SKM-1 (cell line): Measurements from ENCODE around the gene SLC45A3.
"Not testable (repeated sequence)": the region's sequence is repeated elsewhere in the genome, so short reads cannot be mapped to it uniquely, and the experiment has no call there.

Experiments used
- DNase-seq: peaks from one replicate; lab custom pipeline; 2025; ENCODE audit not compliant: unreplicated experiment; lab: John Stamatoyannopoulos, UW

The SLC45A3 gene

GRCh38 chr1:205680073-205680851 lies at the start of gene SLC45A3:
SLC45A3 (minus strand) TSS chr1:205680509; CDS start chr1:205664656, 15,853 bp downstream.
- DNase-seq: no peak

DNA sequence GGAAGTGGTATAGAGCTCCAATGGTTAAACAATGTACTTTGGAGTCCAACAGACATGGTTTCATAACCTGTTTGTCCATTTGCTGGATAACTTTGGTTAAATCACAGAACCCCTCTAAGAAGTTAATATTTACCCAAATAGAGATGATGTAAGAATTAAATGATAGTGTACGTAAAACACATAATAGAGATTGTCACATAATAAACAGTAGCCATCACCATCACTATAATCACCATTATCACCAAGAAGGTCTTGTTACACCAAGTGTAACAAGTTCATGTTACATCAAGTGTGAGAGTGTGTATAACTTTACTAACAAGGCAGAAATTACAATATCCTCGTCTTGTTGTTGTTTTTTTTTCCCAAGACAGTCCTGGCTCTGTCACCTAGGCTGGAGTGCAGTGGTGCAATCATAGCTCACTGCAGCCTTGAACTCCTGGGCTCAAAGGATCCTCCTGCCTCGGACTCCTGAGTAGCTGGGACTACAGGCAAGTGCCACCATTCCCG lies 46.4 kb upstream of the SLC45A3 start:
- no peak for DNase-seq

DNA sequence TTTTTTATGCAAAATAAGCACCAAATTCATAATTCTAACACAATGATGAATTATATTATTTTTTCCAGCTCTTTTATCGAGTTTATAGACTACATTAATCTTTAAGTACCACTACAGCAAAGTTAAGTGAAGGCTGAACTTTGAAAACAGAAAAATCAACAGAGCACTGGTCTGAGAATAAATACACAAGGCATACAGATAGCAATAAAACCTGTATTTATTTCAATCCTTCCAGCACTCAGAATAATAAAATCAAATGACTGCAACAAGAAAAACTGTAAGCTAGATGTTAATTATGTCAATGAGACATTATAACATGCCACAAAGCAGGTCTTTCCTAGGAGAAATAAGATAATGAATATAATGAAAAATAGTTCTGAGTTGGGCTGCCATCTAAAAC lies 45.2 kb upstream of the SLC45A3 start:
- DNase-seq: no peak

DNA sequence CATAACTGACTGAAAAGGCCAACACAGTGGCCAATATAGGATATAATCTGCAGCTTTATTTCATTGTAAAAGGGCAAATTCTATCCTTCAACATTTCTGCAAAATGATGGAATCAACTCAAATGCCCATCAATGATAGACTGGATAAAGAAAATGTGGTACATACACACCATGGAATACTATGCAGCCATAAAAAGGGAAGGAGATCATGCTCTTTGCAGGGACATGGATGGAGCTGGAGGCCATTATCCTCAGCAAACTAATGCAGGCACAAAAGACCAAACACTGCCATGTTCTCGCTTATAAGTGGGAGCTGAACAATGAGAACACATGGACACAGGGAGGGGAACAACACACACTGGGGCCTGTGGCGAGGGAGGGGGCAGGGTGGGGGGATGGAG lies 40.4 kb upstream of the SLC45A3 start:
- not testable (repeated sequence) for DNase-seq

- no peak for DNase-seq
Measured at GRCh38 chr1:205719762-205720161, 39.5 kb upstream of the SLC45A3 start.

DNA sequence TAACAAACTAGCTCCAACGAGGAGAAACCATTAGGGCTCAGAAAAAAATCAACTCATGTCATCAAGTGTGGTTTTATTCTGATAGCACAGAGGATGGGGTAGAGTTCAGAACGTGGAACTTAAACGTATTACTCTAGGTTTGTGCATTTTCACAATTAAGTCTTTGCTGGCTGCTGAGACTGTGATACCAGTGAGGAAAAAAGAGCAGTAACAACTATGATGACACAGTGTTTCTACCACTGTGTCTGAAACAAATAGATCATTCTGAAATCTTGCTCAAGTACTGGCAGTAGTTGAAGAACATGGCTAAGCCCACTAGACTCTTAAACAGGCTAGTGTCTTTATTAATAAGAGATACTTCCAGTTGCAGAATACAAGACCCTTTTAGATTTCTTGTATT lies 38.7 kb upstream of the SLC45A3 start:
- no peak for DNase-seq

DNA sequence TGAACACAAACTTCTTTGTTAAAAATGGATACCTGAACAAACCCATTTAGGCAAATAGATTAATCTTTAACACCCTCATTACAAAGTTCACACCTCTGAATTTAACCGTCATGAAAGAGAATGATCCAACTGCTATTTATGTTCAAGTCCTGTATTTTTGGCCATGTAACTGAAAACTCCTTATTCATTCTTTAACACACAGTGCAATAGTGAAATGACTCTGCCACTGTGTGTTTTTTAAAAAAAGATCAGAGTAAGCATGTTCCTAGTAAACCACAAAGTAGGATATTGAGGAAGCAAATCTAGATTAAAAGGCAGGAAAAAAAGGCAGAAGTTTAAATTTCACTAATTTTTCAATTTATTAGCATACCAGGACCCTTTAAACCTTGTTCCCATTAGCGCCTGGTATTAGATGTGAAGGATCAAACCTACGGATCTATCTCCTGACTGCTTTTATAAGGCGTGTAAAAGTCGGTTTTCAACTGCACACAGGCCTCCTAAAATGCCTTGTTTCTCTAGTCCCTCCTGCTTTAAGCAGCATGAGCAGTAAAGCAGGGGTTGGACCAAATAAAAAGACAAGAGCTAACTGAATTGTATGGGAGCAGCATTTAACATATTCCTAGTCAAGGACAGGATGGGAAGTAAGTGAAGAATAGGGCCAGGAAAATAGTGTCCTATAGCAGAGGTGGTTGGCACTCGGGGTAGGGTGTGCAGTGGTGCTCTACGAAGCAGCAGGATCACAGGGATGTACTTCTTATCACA lies 36.2 kb upstream of the SLC45A3 start:
- no peak for DNase-seq

DNA sequence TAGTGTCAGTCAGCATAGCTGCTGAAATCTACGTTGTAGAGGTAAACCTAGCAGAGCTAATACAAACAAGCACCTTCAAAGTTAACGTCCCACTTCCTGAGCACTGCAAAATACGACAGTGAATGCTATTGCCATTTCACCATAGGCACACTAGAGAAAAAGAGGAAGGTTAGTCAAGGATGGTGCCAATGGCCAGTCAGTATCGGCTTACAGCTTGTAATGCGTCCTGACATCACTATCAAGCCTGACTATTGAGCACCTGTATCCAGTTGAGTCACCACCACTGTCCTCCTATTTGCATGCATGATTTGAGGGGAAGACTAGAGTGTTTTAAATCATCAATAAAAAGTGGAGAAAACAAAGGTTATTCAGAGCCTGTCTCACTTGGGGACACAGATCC lies 35.3 kb upstream of the SLC45A3 start:
- peak; percentile 35 for DNase-seq

DNA sequence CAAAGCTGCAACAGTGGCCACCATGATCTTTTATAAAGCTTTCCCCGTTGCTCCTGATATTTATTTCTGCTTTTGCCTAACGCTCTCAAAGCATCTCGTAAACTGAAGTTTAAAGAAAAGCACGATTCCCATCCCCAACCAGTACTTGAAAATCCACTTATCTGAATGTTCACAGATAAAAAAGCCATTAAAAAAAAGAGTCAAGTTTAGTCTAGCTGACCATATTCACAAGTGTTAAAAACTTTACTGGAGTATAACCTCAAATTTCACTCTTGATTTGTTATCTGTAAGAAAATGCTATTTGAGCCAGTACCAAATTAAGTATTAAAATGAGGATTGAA lies 34.6 kb upstream of the SLC45A3 start:
- DNase-seq: no peak

DNA sequence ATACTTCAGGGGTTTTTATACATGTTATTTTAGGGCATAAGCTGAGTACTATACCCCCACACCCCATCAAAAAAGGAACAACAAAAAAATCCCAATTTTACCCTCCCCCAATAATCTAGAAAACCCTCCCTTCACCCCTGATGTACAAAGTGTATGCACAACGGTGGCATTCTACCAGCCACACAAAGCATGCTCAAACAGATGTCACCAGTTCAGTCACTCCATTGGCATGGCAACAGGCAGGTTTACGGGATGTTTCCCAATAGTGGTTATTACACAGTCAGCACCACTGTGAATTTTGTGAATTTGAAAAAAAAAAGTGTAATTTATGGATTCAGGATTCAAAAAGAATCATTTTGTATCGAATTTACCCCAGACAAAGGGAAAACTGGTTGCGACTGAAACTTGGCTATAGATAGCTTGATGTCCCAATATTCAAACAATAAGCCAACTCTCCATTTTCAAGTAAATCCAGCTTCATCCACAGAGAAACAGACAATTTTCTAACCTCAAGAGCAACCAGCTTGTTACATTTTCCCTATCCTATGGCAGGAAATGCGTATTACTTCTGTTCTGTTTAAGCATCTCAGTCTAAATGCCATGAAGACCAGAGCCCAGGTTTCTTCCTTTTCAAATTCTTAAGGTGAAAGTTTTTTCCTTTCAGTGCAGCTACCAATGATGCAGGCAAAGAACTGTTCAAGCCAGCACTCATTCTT lies 34.0 kb upstream of the SLC45A3 start:
- DNase-seq: peak; percentile 52

DNA sequence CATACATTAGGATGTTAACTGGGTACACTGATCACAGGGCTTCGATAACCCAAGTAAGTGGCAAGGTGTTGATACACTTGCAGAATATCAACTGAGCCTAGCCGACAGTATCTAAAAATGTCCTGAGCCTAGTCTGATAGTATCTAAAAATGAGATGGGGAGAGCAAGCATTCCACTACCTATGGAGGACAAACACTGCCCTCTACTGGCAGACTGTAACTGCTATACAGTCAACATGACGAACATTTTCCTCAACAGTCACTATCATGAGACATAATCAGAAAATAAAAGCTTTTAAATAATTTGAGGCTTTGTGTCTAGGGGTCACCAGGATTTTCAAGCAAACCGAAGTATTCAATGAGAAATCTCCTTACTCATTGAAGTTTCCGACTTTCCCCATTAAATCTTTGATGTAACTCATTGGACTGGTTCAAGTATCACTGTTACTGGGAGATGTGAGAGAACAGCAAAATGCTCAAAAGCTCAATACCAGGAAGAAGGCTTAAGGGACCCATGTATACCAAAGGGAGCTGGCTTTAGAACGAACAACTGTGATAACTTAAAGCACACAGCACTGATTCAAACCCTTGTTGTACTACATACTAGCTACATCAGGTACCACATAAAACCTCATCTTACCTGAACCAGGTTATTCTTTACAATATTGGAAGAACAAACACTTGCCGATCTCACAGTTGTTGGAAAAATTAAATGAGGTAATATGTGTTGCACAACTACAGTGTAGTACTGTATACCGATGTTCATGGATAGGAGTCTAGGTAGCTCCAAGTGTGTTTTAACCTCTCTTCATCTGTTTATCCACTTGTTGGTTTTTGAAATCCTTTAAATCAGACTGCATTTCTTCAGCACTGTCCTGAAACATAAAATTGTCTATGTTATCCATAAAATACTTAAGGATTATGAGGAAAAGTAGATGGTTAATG lies 31.1 kb upstream of the SLC45A3 start:
- peak; percentile 92 for DNase-seq

DNA sequence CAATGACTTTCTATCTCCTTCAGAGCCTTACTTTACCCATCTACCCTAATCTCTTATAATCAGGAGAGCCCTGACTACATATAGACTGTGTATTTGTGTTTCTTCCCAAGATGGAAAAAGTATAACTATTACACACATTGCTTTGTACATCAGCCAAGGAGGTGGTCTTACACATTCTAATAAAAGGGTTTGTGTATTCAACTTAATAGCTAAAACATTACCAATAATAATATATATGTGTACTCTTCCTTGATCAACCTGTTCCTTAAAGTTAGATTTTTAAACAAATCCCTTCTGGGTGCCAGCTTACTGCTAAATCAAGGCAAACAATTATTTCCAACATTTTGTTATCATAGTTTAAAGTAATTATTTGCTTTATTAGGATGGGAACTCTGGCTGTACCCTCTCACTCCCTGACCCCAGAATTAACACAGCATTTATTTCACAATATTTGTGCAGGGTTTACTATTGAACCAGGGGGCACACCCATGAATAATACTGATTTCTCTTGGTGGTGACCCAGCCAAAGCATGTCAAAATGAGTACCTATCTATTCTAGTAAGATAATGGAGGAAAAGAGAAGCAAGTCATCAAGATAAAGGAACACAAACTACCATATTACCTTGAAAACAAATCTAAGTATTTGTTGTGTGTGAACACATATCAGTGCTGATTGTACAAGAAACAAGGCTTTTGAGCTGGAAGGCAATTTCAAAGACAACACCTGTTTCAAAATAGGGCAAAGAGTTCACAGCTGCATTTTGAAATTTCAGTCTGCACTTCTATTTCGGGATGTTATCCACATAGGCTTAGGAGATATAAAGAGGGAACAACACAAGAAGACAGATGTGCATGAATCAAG lies 30.1 kb upstream of the SLC45A3 start:
- no peak for DNase-seq

GRCh38 chr1:205709640-205710039 lies 29.3 kb upstream of the SLC45A3 start:
- DNase-seq: no peak

DNA sequence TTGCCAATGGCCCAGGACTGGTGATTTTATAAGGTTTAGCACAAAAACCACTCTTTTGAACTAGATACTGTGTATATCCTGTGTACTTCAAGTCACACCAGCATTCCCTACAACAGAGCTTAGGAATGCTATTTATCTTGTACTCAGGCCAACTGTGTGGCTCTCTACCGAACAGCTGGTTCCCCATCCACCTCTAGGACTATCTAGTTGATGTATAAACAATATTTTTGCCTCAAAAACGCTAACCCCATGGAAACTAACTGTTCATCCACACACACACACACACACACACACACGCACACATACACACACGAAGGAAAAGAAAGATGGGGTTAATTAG lies 28.7 kb upstream of the SLC45A3 start:
- no peak for DNase-seq

GRCh38 chr1:205706601-205707502 lies 26.5 kb upstream of the SLC45A3 start:
- no peak for DNase-seq

- DNase-seq: peak; percentile 75
Measured at GRCh38 chr1:205704903-205705302, 24.6 kb upstream of the SLC45A3 start.

DNA sequence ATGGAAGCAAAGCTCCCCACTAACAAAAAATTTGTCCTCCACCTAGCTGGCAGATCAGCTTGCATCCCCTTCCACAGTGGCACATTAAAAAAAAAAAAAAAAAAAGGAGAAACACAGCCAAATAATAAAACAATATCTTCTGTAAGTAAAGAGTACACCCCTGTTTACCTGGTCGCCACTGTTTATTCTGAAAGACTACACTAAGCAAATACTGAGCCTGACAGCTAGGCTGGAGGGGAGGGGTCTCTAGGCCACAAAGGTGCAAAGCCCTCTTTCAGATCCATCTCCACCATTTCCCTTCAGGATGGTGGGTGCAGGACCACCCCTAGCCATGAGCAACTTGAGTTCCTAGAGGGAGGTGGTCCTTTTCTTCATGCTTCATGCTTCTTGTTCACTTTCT lies 22.8 kb upstream of the SLC45A3 start:
- DNase-seq: no peak

DNA sequence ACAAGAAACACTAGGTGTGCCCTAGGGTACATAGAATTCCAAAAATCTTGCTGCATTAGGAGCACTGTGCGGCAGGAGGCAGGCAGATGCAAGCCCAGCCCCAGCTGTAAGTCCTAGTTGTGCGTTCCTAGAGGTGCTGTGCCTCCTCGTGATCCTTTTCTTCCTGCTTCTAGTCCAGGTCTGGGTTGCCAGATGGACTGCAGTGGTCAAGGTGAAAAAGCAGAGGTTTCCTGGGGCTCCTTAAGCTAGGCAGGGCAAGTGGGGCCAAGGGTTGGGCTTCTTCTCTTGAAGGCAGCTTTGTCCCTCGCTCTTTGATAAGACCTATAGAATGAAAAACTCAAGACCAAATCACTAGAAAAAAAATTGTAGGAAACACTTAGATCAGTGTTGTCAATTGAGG lies 21.6 kb upstream of the SLC45A3 start:
- DNase-seq: no peak

DNA sequence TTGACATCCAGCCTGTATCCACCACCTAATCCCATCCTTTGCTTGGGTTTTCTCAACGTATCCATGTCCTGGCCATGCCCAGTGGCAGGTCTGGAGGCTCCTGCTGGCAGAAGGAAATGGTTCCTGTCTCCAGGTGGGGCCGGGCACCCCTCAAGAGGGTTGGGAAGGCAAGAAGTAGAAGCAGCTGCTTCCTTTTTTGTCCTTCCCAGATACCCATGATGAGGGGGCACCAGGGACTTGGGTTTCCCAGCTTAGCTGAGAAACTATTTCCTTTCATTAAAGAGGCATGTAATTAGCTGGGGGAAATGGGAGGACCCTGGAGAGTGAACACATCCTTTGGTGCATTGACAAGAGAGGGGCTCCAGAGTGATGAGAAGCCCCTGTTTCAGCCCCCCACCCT lies 21.1 kb upstream of the SLC45A3 start:
- DNase-seq: no peak
